Spleen (tissue), 11 donors: ENCODE data around the gene WNT11. TPM values are rescaled to one million over a fixed set of nuclear protein-coding genes. Genes with fewer than 3 reads are reported as not detected.

ENCODE experiments used
- DNase-seq: peaks from one replicate; pipeline ENCODE4 v3.0.0-alpha.2; 2020
- H3K27ac ChIP-seq, 8 donors: fragments of 200-600 bp; sonication (generic) in 7 of 8; 1 replicate in 4 of 8; 2 replicates in 4 of 8; pipeline versions ENCODE4 v1.5.0 to v1.8.0; 2016 to 2021; ENCODE audit warnings: inconsistent platforms in 4 of 8, mild to moderate bottlenecking in 4 of 8, moderate library complexity in 1 of 8
- H3K27me3 ChIP-seq, 7 donors: fragments of 200-600 bp; sonication (generic) in 6 of 7; replicated peaks in 1 of 7; 1 replicate in 4 of 7; 2 replicates in 3 of 7; pipeline versions ENCODE4 v1.5.0 to v1.8.0; 2016 to 2021; ENCODE audit warnings: inconsistent platforms in 3 of 7, mild to moderate bottlenecking in 1 of 7
- H3K36me3 ChIP-seq, 6 donors: fragments of 200-600 bp; sonication (generic) in 5 of 6; 1 replicate in 4 of 6; 2 replicates in 2 of 6; pipeline versions ENCODE4 v1.5.0 to v1.8.0; 2016 to 2021; ENCODE audit warnings: inconsistent platforms in 2 of 6
- H3K4me1 ChIP-seq, 6 donors: fragments of 200-600 bp; sonication (generic) in 5 of 6; 1 replicate in 3 of 6; 2 replicates in 3 of 6; pipeline versions ENCODE4 v1.5.0 to v1.8.0; 2016 to 2021; ENCODE audit warnings: inconsistent platforms in 3 of 6
- H3K4me3 ChIP-seq, 8 donors: fragments of 200-600 bp; sonication (generic) in 7 of 8; 1 replicate in 4 of 8; 2 replicates in 4 of 8; pipeline versions ENCODE4 v1.5.0 to v1.8.0; 2016 to 2021; ENCODE audit warnings: inconsistent platforms in 4 of 8, mild to moderate bottlenecking in 4 of 8, moderate library complexity in 2 of 8
- H3K9me3 ChIP-seq, 8 donors: fragments of 200-600 bp; sonication (generic) in 7 of 8; 1 replicate in 4 of 8; 2 replicates in 4 of 8; pipeline versions ENCODE4 v1.5.0 to v1.8.0; 2016 to 2021; ENCODE audit warnings: inconsistent platforms in 4 of 8
- POLR2A ChIP-seq, 3 donors: fragments of 450-650 bp; IDR thresholded peaks; one replicate each; pipeline ENCODE4 v1.5.1; 2017; ENCODE audit warnings: antibody characterized with exemption in 3 of 3, mild to moderate bottlenecking in 1 of 3
- POLR2AphosphoS5 ChIP-seq, 3 donors: sonication (generic); formaldehyde crosslinking; IDR thresholded peaks; one replicate each; pipeline ENCODE4 v1.5.1; 2017; ENCODE audit warnings: antibody characterized with exemption in 3 of 3
- WGBS, 5 donors: extraction: QIAGEN DNeasy Blood & Tissue Kit in 3 of 5; methylation state at CpG; one replicate each; pipeline versions ENCODE4 v1.1.5 to v1.1.7; 2013 to 2018; 5-methylcytosine and 5-hydroxymethylcytosine counted together
- intact Hi-C: fragments of 100-400 bp; cut with DNase I; formaldehyde crosslinking; loops from one replicate; pipeline ENCODE4 v1.15.0; 2023; ENCODE audit warnings: low total_unique reads
- polyA plus RNA-seq, 3 donors: library from polyadenylated mRNA; stranded (reverse); fragments of 200-250 nt; gene quantifications; one replicate each; pipeline ENCODE4 v1.2.1, GENCODE V29; 2013
- total RNA-seq, 7 donors: library from RNA; depleted of rRNA in 3 of 7; stranded (reverse); fragments of >200 nt in 3 of 7; fragmentation: NEBNext Ultra II Directional in 4 of 7; extraction: Animal tissue kit (Norgen Biotek cat#: 25700) in 4 of 7; gene quantifications; one replicate each; pipeline versions ENCODE4 v1.1.0 to v1.2.1, GENCODE V29; 2016 to 2021
- TF ChIP-seq, protein P1 (sequence below), 11 experiments: fragments of 200-600 bp in 7 of 11; fragments of 450-650 bp in 4 of 11; sonication (generic) in 4 of 11; IDR thresholded peaks in 8 of 11; conservative IDR thresholded peaks in 3 of 11; 1 replicate in 7 of 11; 2 replicates in 4 of 11; pipeline versions ENCODE4 v1.4.0 to v1.8.0; 2016 to 2021; ENCODE audit warnings: antibody characterized with exemption in 11 of 11, inconsistent platforms in 4 of 11, mild to moderate bottlenecking in 1 of 11
- donor health status: healthy with polysubstance abuse.
- donor health status: DM: no; HTN: no; CAD: no; lungs with moderate emphysema.
- donor health status: DM: no; HTN: no; CAD: no.
- donor health status: Bipolar disorder and iron deficiency.
- donor health status: healthy.
- donor health status: DM: no; HTN: no; CAD: no.
- donor health status: DM: yes; HTN: yes; CAD: no.

Gene WNT11
- total and polyA plus RNA-seq, 10 donors = 0.09 to 4.2 (median 1.6) TPM

DNA sequence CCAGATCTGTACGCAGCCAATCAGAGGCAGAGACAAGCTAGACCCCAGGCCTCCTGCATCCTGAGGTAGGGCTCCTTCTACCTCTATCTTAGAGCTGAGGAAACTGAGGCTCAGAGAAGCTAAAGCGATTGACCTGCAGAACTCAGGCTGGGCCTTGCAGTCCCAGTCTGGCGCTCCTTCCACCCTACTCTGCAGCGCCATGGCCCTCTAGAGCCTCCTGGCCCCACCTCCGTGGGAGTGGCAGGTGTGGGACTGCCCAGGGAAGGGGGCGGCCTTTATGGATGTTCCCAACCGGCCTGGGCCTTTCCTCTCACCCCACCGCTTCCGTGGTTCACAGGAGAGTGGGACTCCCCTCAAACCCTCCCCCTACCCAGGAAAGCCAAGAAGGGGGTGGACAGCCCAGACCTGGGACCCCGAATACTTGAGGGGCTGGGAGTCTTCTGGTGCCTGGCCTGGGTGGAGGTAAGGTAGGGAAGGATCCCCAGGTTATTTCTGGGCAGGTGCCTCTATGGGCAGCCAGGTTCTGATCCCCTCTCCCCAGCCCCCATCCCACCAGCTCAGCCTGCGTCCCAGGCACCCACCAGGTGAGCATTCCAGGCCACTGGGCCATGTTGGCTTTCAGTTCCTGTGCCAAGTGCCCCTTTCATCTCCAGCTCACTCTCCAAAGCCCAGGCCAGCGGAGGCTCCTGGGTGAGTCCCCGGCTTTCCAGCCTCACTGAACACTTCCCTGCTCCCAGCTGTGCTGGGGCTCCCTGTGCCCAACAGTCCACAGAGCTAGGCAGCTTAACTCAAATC, 3.0 kb downstream of the WNT11 start:
- DNase-seq = no peak
- Histone ChIP-seq H3K4me3 (no peak overlapping the region), H3K9me3 (no peaks in the 10 kb centered on the region), H3K27me3 (peaks cover 6 to 60% (median 38%) of the 10 kb centered on the region in 7 donors), H3K4me1 (peaks cover 18 to 36% (median 30%) of the 10 kb centered on the region in 6 donors), H3K27ac (no peak overlapping the region), H3K36me3 (no peaks in the 10 kb centered on the region)
- intact Hi-C loops = no loop called here
- no peak for TF ChIP-seq POLR2AphosphoS5 (IDR thresholded peaks at IDR 0.05)
- TF ChIP-seq, protein P1, sequence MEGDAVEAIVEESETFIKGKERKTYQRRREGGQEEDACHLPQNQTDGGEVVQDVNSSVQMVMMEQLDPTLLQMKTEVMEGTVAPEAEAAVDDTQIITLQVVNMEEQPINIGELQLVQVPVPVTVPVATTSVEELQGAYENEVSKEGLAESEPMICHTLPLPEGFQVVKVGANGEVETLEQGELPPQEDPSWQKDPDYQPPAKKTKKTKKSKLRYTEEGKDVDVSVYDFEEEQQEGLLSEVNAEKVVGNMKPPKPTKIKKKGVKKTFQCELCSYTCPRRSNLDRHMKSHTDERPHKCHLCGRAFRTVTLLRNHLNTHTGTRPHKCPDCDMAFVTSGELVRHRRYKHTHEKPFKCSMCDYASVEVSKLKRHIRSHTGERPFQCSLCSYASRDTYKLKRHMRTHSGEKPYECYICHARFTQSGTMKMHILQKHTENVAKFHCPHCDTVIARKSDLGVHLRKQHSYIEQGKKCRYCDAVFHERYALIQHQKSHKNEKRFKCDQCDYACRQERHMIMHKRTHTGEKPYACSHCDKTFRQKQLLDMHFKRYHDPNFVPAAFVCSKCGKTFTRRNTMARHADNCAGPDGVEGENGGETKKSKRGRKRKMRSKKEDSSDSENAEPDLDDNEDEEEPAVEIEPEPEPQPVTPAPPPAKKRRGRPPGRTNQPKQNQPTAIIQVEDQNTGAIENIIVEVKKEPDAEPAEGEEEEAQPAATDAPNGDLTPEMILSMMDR (IDR thresholded peaks at IDR 0.05 in 8 of 11, conservative IDR thresholded peaks at IDR 0.05 in 3 of 11) = no peak
- TF ChIP-seq POLR2A (IDR thresholded peaks at IDR 0.05) = no peak
- WGBS, 5 donors = 82 to 94% (median 88%) methylated on average over 8 to 13 of the region's 13 CpGs

DNA sequence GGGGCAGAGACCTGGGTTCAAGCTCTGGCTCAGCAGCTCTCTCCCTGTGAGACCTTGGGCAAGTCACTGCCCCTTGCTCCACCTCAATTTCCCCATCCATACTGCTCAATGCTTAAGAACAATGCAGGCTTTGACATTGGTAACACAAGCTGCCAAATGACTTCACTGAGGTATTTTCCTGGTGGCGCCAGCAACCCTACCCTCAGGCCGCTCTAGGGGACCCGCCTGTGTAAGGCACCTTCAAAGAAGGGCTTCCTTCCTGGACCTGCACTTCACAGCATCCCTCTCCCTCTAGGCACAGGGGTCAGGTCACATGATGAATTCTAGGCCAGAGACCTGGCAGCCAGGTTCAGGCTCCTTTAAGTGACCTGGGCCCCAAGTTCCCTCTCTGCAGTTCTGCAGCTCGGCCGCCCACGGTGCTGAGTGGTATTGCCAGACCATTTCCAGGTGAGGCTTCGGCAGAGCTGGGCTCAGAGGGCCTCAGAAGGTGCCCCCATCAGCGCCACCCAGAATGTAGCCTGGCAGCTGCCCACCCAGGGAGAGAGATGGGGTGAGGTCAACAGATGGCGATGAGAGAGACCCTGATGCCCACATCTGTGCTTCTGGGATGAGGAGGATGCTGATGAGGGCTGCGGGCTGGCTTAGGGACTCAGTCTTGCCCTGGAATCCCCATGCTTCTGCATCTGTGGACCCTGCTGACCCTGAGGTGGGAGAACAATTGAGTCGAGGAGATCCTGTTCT, 4.5 kb downstream of the WNT11 start:
- peaks cover 6 to 21% (median 15%) of the 10 kb centered on the region in 6 donors for H3K4me1 ChIP-seq
- no peak for DNase-seq
- WGBS, 5 donors = 86 to 91% (median 88%) methylated on average over 5 to 11 of the region's 11 CpGs

DNA sequence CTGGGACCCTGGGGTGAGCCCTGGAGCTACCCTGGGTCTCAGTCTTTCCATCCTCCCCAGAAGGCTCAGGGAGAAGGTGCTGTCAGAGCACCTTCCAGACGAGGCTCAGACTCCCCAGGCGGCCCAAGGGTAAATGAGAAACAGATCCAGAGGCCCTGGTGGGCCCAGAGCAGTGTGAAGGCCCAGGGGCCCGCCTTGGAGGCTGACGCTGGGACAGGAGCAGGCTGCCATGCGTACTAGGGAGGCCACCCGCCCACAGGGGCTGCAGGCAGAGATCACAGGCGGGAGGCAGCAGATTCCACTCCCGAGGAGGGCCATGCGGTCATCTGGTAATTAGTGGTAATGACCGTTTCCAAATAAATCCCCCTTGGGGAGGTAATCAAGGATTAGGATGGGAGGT, 5.2 kb downstream of the WNT11 start:
- intact Hi-C loops = no loop called here
- WGBS, 5 donors = 83 to 97% (median 86%) methylated on average over 5 to 10 of the region's 10 CpGs
- no peak for DNase-seq

More for the DNA sequence above, 4.5 kb downstream of the WNT11 start:
- Histone ChIP-seq H3K27ac (no peak overlapping the region), H3K36me3 (no peaks in the 10 kb centered on the region), H3K9me3 (no peaks in the 10 kb centered on the region), H3K4me3 (no peak overlapping the region), H3K27me3 (peaks cover 6 to 45% (median 29%) of the 10 kb centered on the region in 7 donors)
- TF ChIP-seq, protein P1 (IDR thresholded peaks at IDR 0.05 in 8 of 11, conservative IDR thresholded peaks at IDR 0.05 in 3 of 11) = no peak
- TF ChIP-seq POLR2A (IDR thresholded peaks at IDR 0.05) = no peak
- TF ChIP-seq POLR2AphosphoS5 (IDR thresholded peaks at IDR 0.05) = no peak
- intact Hi-C loops = no loop called here

More for the DNA sequence above, 5.2 kb downstream of the WNT11 start:
- Histone ChIP-seq H3K36me3 (no peaks in the 10 kb centered on the region), H3K27me3 (peaks cover 5 to 37% (median 21%) of the 10 kb centered on the region in 7 donors), H3K9me3 (no peaks in the 10 kb centered on the region), H3K4me3 (no peak overlapping the region), H3K27ac (no peak overlapping the region), H3K4me1 (peaks cover 3 to 13% (median 8%) of the 10 kb centered on the region in 6 donors)
- TF ChIP-seq, protein P1 (IDR thresholded peaks at IDR 0.05 in 8 of 11, conservative IDR thresholded peaks at IDR 0.05 in 3 of 11) = no peak
- TF ChIP-seq POLR2A (IDR thresholded peaks at IDR 0.05) (no peak), POLR2AphosphoS5 (IDR thresholded peaks at IDR 0.05) (no peak)
